GM23338 (cell line): ENCODE measurements around the gene TM7SF2. TPM values are rescaled to one million over a fixed set of nuclear protein-coding genes. Genes with fewer than 3 reads are reported as not detected.

ENCODE experiments used
- ATAC-seq: fragments of 200-7000 bp; cut with Tn5 transposase; 3 replicates; pipeline ENCODE4 v1.9.1; 2020
- DNase-seq: peaks from one replicate; pipeline ENCODE4 v3.0.0-alpha.2; 2015; ENCODE audit warnings: low spot score
- H2AFZ ChIP-seq: fragments of 200-600 bp; sonication (generic); 2 replicates; pipeline ENCODE4 v1.8.0; 2016; ENCODE audit warnings: antibody characterized with exemption, mild to moderate bottlenecking, moderate library complexity
- H3F3A ChIP-seq: fragments of 200-600 bp; sonication (generic); replicated peaks from 2 replicates; pipeline ENCODE4 v1.8.0; 2017; ENCODE audit warnings: antibody characterized with exemption, mixed run types, low read depth
- H3K27ac ChIP-seq: fragments of 200-600 bp; sonication (generic); 2 replicates; pipeline ENCODE4 v1.6.1; 2016; ENCODE audit warnings: low read depth
- H3K27me3 ChIP-seq: fragments of 200-600 bp; sonication (generic); 2 replicates; pipeline ENCODE4 v1.8.0; 2016; ENCODE audit warnings: mild to moderate bottlenecking, mixed run types, moderate library complexity; ENCODE audit not compliant: insufficient read depth
- H3K36me3 ChIP-seq: fragments of 200-600 bp; sonication (generic); 2 replicates; pipeline ENCODE4 v1.8.0; 2016; ENCODE audit warnings: mild to moderate bottlenecking; ENCODE audit not compliant: insufficient read depth
- H3K4me1 ChIP-seq: fragments of 200-600 bp; sonication (generic); 2 replicates; pipeline ENCODE4 v1.8.0; 2016; ENCODE audit warnings: mild to moderate bottlenecking, moderate library complexity; ENCODE audit not compliant: insufficient read depth
- H3K4me2 ChIP-seq: fragments of 200-600 bp; sonication (generic); 2 replicates; pipeline ENCODE4 v1.7.1; 2017; ENCODE audit warnings: mixed run types
- H3K4me3 ChIP-seq: fragments of 200-600 bp; sonication (generic); 2 replicates; pipeline ENCODE4 v1.6.1; 2016; ENCODE audit warnings: mixed run types
- H3K79me2 ChIP-seq: fragments of 200-600 bp; sonication (generic); replicated peaks from 2 replicates; pipeline ENCODE4 v1.8.0; 2017; ENCODE audit warnings: mild to moderate bottlenecking; ENCODE audit not compliant: insufficient read depth
- H3K9me2 ChIP-seq: fragments of 200-600 bp; sonication (generic); 2 replicates; pipeline ENCODE4 v1.8.0; 2017; ENCODE audit not compliant: insufficient read depth
- H4K20me1 ChIP-seq: fragments of 200-600 bp; sonication (generic); replicated peaks from 2 replicates; pipeline ENCODE4 v1.8.0; 2017; ENCODE audit warnings: mild to moderate bottlenecking; ENCODE audit not compliant: insufficient read depth
- H3K27ac Mint-ChIP-seq: 2 replicates; pipeline ENCODE4 v1.8.0; 2020; ENCODE audit warnings: inconsistent platforms, mild to moderate bottlenecking, moderate library complexity, mixed read lengths
- H3K27me3 Mint-ChIP-seq: 3 replicates; pipeline ENCODE4 v1.8.0; 2022; ENCODE audit warnings: low read depth, mild to moderate bottlenecking, moderate library complexity, mixed read lengths, inconsistent platforms; ENCODE audit not compliant: insufficient read depth, poor library complexity
- H3K36me3 Mint-ChIP-seq: 3 replicates; pipeline ENCODE4 v1.8.0; 2021; ENCODE audit warnings: low read depth, mild to moderate bottlenecking, inconsistent platforms, moderate library complexity, mixed read lengths
- H3K4me1 Mint-ChIP-seq: 3 replicates; pipeline ENCODE4 v1.8.0; 2020; ENCODE audit warnings: mild to moderate bottlenecking, inconsistent platforms, mixed read lengths
- H3K4me3 Mint-ChIP-seq: 3 replicates; pipeline ENCODE4 v1.8.0; 2021; ENCODE audit warnings: moderate library complexity, mild to moderate bottlenecking, inconsistent platforms, mixed read lengths
- H3K9me3 Mint-ChIP-seq: 3 replicates; pipeline ENCODE4 v1.8.0; 2020; ENCODE audit warnings: moderate library complexity, mild to moderate bottlenecking, inconsistent platforms, mixed read lengths
- CREB1 ChIP-seq: fragments of 250-450 bp; sonication (Bioruptor Pico); IDR thresholded peaks from 2 replicates; pipeline ENCODE4 v1.5.0; 2020; ENCODE audit warnings: low read depth, mild to moderate bottlenecking, moderate library complexity
- CTCF ChIP-seq, 2 experiments: fragments of 200-600 bp in 1 of 2; sonication (generic) in 1 of 2; conservative IDR thresholded peaks; 2 replicates each; pipeline versions ENCODE4 v1.5.1 to v1.6.1; 2016 to 2017; ENCODE audit warnings: antibody characterized with exemption in 2 of 2, low read depth in 2 of 2, mild to moderate bottlenecking in 2 of 2, moderate library complexity in 1 of 2
- EZH2 ChIP-seq: fragments of 200-600 bp; sonication (generic); IDR thresholded peaks from one replicate; pipeline ENCODE4 v1.8.0; 2017; ENCODE audit warnings: antibody characterized with exemption, mild to moderate bottlenecking, low read depth; ENCODE audit not compliant: unreplicated experiment
- EZH2phosphoT487 ChIP-seq: fragments of 200-600 bp; sonication (generic); IDR thresholded peaks from one replicate; pipeline ENCODE4 v1.8.1; 2018; ENCODE audit warnings: antibody characterized with exemption; ENCODE audit not compliant: unreplicated experiment
- JUNB ChIP-seq: IDR thresholded peaks from one replicate; pipeline ENCODE4 v1.6.1; 2016; ENCODE audit warnings: antibody characterized with exemption; ENCODE audit not compliant: unreplicated experiment
- POLR2AphosphoS5 ChIP-seq: IDR thresholded peaks from 2 replicates; pipeline ENCODE4 v1.6.1; 2016; ENCODE audit warnings: antibody characterized with exemption, low read depth
- REST ChIP-seq: IDR thresholded peaks from one replicate; pipeline ENCODE4 v1.6.1; 2018; ENCODE audit warnings: antibody characterized with exemption; ENCODE audit not compliant: unreplicated experiment
- STAT1 ChIP-seq: IDR thresholded peaks from one replicate; pipeline ENCODE4 v1.6.1; 2016; ENCODE audit warnings: antibody characterized with exemption; ENCODE audit not compliant: unreplicated experiment
- ZNF114 ChIP-seq: fragments of 250-450 bp; sonication (Bioruptor Pico); IDR thresholded peaks from 2 replicates; pipeline ENCODE4 v1.5.0; 2020; ENCODE audit warnings: mild to moderate bottlenecking, moderate library complexity
- ZNF331 ChIP-seq: fragments of 250-450 bp; sonication (Bioruptor Pico); IDR thresholded peaks from 2 replicates; pipeline ENCODE4 v1.5.0; 2020; ENCODE audit warnings: low read depth, mild to moderate bottlenecking, moderate library complexity
- ZNF462 ChIP-seq: fragments of 250-450 bp; sonication (Bioruptor Pico); IDR thresholded peaks from 2 replicates; pipeline ENCODE4 v1.5.0; 2020; ENCODE audit warnings: mild to moderate bottlenecking, moderate library complexity
- polyA plus RNA-seq: library from polyadenylated mRNA; unstranded; fragments of >200 nt; fragmentation: Nextera tagmentation; extraction: Ambion mirVana; gene quantifications from 2 replicates; pipeline ENCODE4 v1.2.1, GENCODE V29; 2016
- total RNA-seq: library from RNA; depleted of rRNA; stranded (reverse); fragments of >200 nt; shearing (Covaris generic); gene quantifications from 2 replicates; pipeline ENCODE4 v1.2.3, GENCODE V29; 2014

TM7SF2 gene
- total and polyA plus RNA-seq, 2 experiments from 2014 or later: 43.5 to 82.3 TPM

GRCh38 chr11:65063532-65063931, 48.1 kb upstream of the TM7SF2 start (continued):
- TF ChIP-seq ZNF462 (CRISPR knock-in tag) (no peak), EZH2 (no peak)

- no peak overlapping the region for H3K27ac ChIP-seq
- Mint-ChIP-seq H3K27ac (no peak overlapping the region), H3K4me3 (no peak overlapping the region), H3K9me3 (no peaks in the 10 kb centered on the region), H3K4me1 (peaks cover 35% of the 10 kb centered on the region), H3K27me3 (peaks cover 2% of the 10 kb centered on the region), H3K36me3 (no peaks in the 10 kb centered on the region)
- no peaks in the 10 kb centered on the region for H3F3A ChIP-seq
- no peaks in the 10 kb centered on the region for H3K79me2 ChIP-seq
- no peak for ATAC-seq
- H3K4me1 ChIP-seq: peaks cover 13% of the 10 kb centered on the region
- H3K36me3 ChIP-seq: no peaks in the 10 kb centered on the region
- no peaks in the 10 kb centered on the region for H3K27me3 ChIP-seq
- no peaks in the 10 kb centered on the region for H3K9me2 ChIP-seq
- H4K20me1 ChIP-seq: no peaks in the 10 kb centered on the region
- no peak overlapping the region for H2AFZ ChIP-seq
- no peak overlapping the region for H3K4me2 ChIP-seq
- H3K4me3 ChIP-seq: no peak overlapping the region
- no peak for DNase-seq
- TF ChIP-seq EZH2phosphoT487 (no peak), EZH2 (no peak), JUNB (no peak), REST (no peak), STAT1 (no peak), CTCF (conservative IDR thresholded peaks at IDR 0.05; ENCODE audit: low read depth in 2 of 2) (no peak), CREB1 (no peak), POLR2AphosphoS5 (no peak), ZNF114 (CRISPR knock-in tag) (no peak), ZNF331 (CRISPR knock-in tag) (no peak)
Observed at GRCh38 chr11:65064847-65065240, 46.8 kb upstream of the TM7SF2 start.
